ENCODE results near the gene NWD2. TPM values are rescaled to one million over a fixed set of nuclear protein-coding genes. Genes with fewer than 3 reads are reported as not detected.
A peak's percentile ranks its signal among the peaks of the same experiment; 100 is the strongest.

The NWD2 gene
- total RNA-seq, 3 donors from 2014 or later: 0.95 to 1.4 (median 1.3) TPM

DNA sequence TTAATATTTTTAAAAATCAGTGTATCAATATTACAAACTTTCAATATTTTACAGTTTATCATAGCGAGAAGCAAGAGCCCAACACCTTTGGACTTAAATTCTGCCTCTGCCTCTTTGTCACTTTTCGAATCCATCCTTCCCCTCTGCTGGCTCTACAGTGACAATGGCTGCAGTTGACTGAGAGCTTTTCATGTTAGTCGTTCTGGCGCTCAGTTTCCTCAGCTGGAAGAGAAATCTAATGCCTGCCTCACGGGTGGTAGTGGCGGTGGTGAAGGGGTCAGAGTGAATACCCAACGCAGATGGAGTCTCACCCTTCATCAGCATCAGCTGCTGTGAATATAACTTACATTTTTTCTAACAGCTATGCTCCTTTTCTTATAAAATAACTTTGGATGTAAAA lies 144.8 kb downstream of the NWD2 start:
- intact Hi-C loops (cut with DNase I, micrococcal nuclease): no loop called here
- ATAC-seq (no peak), DNase-seq (no peak)
- TF ChIP-seq, protein P1, sequence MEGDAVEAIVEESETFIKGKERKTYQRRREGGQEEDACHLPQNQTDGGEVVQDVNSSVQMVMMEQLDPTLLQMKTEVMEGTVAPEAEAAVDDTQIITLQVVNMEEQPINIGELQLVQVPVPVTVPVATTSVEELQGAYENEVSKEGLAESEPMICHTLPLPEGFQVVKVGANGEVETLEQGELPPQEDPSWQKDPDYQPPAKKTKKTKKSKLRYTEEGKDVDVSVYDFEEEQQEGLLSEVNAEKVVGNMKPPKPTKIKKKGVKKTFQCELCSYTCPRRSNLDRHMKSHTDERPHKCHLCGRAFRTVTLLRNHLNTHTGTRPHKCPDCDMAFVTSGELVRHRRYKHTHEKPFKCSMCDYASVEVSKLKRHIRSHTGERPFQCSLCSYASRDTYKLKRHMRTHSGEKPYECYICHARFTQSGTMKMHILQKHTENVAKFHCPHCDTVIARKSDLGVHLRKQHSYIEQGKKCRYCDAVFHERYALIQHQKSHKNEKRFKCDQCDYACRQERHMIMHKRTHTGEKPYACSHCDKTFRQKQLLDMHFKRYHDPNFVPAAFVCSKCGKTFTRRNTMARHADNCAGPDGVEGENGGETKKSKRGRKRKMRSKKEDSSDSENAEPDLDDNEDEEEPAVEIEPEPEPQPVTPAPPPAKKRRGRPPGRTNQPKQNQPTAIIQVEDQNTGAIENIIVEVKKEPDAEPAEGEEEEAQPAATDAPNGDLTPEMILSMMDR (IDR thresholded peaks at IDR 0.05): no peak
- Histone ChIP-seq H3K9me3 (no peaks in the 10 kb centered on the region), H3K4me1 (ENCODE audit: low read depth) (no peaks in the 10 kb centered on the region), H3K4me3 (no peak overlapping the region), H3K36me3 (ENCODE audit: low read depth) (no peaks in the 10 kb centered on the region)

DNA sequence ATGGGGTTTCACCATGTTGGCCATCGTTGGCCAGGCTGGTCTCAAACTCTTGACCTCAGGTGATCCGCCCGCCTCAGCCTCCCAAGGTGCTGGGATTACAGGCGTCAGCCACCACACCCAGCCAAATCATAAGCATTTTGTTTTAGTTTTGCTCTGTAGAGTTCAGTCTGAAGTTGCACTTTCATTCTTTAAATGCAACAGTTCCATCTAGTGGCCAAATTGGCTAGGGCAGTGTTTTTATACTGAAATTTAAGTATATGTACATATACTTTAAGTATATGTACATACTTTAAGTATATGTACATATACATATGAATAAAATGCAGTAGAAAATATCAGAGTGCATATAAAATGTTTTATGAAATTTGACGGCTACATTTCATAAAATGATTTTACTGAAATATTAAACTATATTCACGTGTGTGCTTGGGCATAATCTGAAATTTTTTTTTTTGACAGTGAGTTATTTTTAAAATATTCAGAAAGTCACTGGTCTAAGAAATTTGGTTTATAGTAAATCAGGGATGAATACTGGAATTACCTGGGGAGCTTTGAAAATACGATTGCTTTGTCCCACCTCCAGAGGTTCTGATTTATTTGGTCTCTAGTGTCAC lies 145.5 kb downstream of the NWD2 start:
- Histone ChIP-seq H3K36me3 (ENCODE audit: low read depth) (no peaks in the 10 kb centered on the region), H3K4me1 (ENCODE audit: low read depth) (no peaks in the 10 kb centered on the region), H3K4me3 (no peak overlapping the region), H3K9me3 (no peaks in the 10 kb centered on the region)
- TF ChIP-seq, protein P1 (IDR thresholded peaks at IDR 0.05): peak; percentile 53
- ATAC-seq: peak; percentile 85
- peak in 2 of 3 donors; percentile 48 to 86 for DNase-seq
- intact Hi-C loops (cut with DNase I, micrococcal nuclease): no loop called here

DNA sequence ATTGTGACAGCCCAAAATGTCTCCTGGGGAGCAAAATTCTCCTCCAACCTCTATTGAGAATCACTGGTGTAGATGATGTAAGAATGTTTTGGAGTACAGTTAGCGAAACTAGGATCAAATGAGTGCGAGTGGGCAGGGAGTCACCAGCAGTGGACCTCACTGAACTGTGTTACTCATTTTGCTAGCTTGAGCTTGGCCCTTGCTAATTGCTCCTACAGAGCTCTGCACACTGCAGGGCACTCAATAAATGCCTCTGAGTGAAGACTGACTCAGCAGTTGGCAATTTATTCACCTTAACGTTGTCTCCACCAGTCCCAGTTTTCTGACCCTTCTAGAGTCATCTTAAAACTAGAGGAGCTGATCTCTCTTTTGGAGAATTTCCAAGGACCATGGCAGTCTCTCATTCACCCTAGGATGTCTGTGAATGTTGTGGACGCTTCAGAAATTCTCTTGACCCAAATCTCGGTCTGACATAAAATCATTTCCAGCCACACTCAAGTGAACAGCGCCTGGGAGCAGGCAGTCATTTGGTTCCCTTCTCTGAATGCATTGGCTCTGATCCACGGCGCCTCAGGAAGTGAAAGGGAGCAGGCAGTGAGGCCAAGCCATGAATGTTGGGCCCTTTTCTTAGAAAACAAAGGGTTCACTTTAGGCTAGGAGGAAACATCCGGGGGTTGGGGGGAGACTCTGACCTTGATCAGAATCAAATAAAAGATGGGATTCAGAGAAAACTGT lies 148.1 kb downstream of the NWD2 start:
- Histone ChIP-seq H3K9me3 (no peaks in the 10 kb centered on the region), H3K4me3 (no peak overlapping the region), H3K36me3 (ENCODE audit: low read depth) (no peaks in the 10 kb centered on the region), H3K4me1 (ENCODE audit: low read depth) (no peaks in the 10 kb centered on the region)
- peak; percentile 73 for ATAC-seq
- TF ChIP-seq, protein P1 (IDR thresholded peaks at IDR 0.05): no peak
- intact Hi-C loops (cut with DNase I, micrococcal nuclease): no loop called here
- DNase-seq: peak in 1 of 3 donors; percentile 42

DNA sequence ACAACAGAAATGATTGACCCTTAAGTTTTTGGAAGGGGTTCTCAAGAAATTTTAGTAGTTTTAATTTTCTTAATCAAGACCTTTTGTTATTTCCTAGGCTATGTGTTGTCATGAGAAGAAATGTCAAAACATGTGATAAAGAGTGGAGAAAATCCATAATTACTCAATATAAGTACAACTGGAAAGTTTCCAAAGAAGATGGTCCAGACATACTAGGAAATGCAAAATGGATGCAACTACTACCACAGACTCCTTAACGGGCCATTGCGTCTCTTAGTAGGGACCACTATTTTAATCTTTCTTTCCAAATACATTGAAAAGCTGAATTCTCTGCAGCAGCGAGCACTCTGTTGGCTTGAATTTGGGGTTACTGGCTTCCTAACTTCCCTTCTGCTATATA lies 148.8 kb downstream of the NWD2 start:
- no peak for DNase-seq
- Histone ChIP-seq H3K9me3 (no peaks in the 10 kb centered on the region), H3K4me3 (no peak overlapping the region), H3K36me3 (ENCODE audit: low read depth) (no peaks in the 10 kb centered on the region), H3K4me1 (ENCODE audit: low read depth) (no peaks in the 10 kb centered on the region)
- TF ChIP-seq, protein P1 (IDR thresholded peaks at IDR 0.05): no peak
- intact Hi-C loops (cut with DNase I, micrococcal nuclease): no loop called here
- no peak for ATAC-seq

DNA sequence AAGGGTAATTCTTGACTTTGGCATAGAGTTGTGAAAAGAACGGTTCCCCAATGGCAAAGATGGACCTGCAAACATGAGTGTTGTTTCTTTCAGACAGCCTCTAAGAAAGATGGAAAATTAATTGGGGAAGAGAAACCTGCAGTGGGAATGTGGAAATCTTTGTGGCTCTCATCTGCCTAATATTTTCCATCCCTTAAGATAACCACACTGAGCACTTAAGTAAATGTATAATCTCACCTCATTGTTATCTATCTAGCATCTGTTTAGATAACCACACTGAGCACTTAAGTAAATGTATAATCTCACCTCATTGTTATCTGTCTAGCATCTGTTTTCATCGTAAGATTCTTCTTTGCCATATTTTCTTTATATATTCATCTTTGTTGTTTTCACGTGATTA lies 149.3 kb downstream of the NWD2 start:
- DNase-seq (no peak), ATAC-seq (no peak)
- Histone ChIP-seq H3K4me3 (no peak overlapping the region), H3K36me3 (ENCODE audit: low read depth) (no peaks in the 10 kb centered on the region), H3K4me1 (ENCODE audit: low read depth) (no peaks in the 10 kb centered on the region), H3K9me3 (no peaks in the 10 kb centered on the region)
- TF ChIP-seq, protein P1 (IDR thresholded peaks at IDR 0.05): no peak
- intact Hi-C loops (cut with DNase I, micrococcal nuclease): no loop called here

Measured in mucosa of descending colon (tissue), 3 donors.